SU-DHL-6 (cell line): ENCODE measurements around the gene HMGCR.

Source experiments
- CTCF ChIP-seq: fragments of 200-600 bp; sonication (generic); IDR thresholded peaks from one replicate; pipeline ENCODE4 v1.5.1; 2017; ENCODE audit warnings: antibody characterized with exemption, mild to moderate bottlenecking, low read length, moderate library complexity; ENCODE audit not compliant: insufficient read depth, poor library complexity, severe bottlenecking
- EZH2phosphoT487 ChIP-seq: fragments of 200-600 bp; sonication (generic), shearing (Covaris generic); conservative IDR thresholded peaks from 2 replicates; pipeline ENCODE4 v1.6.1; 2018; ENCODE audit warnings: mild to moderate bottlenecking, antibody characterized with exemption, low read length, moderate library complexity, mixed read lengths

- no peak for TF ChIP-seq CTCF
- TF ChIP-seq EZH2phosphoT487 = no peak
These were observed 17.4 kb upstream of the HMGCR start for GRCh38 chr5:75319638-75320037.
